ENCODE data around the gene MCF2L. TPM values are rescaled to one million over a fixed set of nuclear protein-coding genes. Genes with fewer than 3 reads are reported as not detected.

MCF2L gene
- total and polyA plus RNA-seq, 2 experiments from 2014 or later: 4.8 to 25.6 TPM

GRCh38 chr13:113040597-113041292, 71.7 kb downstream of the MCF2L start (continued):
- TF ChIP-seq, protein P1, sequence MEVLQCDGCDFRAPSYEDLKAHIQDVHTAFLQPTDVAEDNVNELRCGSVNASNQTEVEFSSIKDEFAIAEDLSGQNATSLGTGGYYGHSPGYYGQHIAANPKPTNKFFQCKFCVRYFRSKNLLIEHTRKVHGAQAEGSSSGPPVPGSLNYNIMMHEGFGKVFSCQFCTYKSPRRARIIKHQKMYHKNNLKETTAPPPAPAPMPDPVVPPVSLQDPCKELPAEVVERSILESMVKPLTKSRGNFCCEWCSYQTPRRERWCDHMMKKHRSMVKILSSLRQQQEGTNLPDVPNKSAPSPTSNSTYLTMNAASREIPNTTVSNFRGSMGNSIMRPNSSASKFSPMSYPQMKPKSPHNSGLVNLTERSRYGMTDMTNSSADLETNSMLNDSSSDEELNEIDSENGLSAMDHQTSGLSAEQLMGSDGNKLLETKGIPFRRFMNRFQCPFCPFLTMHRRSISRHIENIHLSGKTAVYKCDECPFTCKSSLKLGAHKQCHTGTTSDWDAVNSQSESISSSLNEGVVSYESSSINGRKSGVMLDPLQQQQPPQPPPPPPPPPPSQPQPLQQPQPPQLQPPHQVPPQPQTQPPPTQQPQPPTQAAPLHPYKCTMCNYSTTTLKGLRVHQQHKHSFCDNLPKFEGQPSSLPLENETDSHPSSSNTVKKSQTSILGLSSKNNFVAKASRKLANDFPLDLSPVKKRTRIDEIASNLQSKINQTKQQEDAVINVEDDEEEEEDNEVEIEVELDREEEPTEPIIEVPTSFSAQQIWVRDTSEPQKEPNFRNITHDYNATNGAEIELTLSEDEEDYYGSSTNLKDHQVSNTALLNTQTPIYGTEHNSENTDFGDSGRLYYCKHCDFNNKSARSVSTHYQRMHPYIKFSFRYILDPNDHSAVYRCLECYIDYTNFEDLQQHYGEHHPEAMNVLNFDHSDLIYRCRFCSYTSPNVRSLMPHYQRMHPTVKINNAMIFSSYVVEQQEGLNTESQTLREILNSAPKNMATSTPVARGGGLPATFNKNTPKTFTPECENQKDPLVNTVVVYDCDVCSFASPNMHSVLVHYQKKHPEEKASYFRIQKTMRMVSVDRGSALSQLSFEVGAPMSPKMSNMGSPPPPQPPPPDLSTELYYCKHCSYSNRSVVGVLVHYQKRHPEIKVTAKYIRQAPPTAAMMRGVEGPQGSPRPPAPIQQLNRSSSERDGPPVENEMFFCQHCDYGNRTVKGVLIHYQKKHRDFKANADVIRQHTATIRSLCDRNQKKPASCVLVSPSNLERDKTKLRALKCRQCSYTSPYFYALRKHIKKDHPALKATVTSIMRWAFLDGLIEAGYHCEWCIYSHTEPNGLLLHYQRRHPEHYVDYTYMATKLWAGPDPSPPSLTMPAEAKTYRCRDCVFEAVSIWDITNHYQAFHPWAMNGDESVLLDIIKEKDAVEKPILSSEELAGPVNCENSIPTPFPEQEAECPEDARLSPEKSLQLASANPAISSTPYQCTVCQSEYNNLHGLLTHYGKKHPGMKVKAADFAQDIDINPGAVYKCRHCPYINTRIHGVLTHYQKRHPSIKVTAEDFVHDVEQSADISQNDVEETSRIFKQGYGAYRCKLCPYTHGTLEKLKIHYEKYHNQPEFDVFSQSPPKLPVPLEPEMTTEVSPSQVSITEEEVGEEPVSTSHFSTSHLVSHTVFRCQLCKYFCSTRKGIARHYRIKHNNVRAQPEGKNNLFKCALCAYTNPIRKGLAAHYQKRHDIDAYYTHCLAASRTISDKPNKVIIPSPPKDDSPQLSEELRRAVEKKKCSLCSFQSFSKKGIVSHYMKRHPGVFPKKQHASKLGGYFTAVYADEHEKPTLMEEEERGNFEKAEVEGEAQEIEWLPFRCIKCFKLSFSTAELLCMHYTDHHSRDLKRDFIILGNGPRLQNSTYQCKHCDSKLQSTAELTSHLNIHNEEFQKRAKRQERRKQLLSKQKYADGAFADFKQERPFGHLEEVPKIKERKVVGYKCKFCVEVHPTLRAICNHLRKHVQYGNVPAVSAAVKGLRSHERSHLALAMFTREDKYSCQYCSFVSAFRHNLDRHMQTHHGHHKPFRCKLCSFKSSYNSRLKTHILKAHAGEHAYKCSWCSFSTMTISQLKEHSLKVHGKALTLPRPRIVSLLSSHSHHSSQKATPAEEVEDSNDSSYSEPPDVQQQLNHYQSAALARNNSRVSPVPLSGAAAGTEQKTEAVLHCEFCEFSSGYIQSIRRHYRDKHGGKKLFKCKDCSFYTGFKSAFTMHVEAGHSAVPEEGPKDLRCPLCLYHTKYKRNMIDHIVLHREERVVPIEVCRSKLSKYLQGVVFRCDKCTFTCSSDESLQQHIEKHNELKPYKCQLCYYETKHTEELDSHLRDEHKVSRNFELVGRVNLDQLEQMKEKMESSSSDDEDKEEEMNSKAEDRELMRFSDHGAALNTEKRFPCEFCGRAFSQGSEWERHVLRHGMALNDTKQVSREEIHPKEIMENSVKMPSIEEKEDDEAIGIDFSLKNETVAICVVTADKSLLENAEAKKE (CRISPR knock-in tag; IDR thresholded peaks at IDR 0.05): no peak
- TF ChIP-seq CREB1 (CRISPR knock-in tag; IDR thresholded peaks at IDR 0.05; ENCODE audit: low read depth): no peak

DNA sequence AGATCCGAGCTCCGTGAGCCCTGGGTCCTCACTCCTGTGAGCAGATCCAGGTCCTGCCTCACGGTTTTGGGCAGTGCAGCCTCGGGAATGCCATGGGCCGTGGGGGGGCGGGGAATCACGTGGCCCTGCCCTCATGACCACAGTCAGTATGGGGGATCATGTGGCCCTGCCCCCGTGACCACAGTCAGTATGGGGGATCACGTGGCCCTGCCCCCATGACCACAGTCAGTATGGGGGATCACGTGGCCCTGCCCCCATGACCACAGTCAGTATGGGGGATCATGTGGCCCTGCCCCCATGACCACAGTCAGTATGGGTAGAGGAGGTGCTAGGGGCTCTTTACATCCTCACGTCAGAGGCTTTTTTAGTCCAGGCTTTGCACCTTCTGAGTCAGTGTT, 72.3 kb downstream of the MCF2L start:
- ATAC-seq (no peak), DNase-seq (ENCODE audit: low spot score) (no peak)
- no peak overlapping the region for H3K27ac ChIP-seq (ENCODE audit: low read depth)
- TF ChIP-seq, protein P1 (CRISPR knock-in tag; IDR thresholded peaks at IDR 0.05): no peak
- TF ChIP-seq EZH2 (IDR thresholded peaks at IDR 0.05; ENCODE audit: low read depth, unreplicated experiment) (no peak), CREB1 (CRISPR knock-in tag; IDR thresholded peaks at IDR 0.05; ENCODE audit: low read depth) (no peak), ZNF114 (CRISPR knock-in tag; IDR thresholded peaks at IDR 0.05) (no peak), POLR2AphosphoS5 (IDR thresholded peaks at IDR 0.05; ENCODE audit: low read depth) (no peak), STAT1 (IDR thresholded peaks at IDR 0.05; ENCODE audit: unreplicated experiment) (no peak), ZNF331 (CRISPR knock-in tag; IDR thresholded peaks at IDR 0.05; ENCODE audit: low read depth) (no peak)

More for the DNA sequence above, 72.3 kb downstream of the MCF2L start:
- H3K4me2 ChIP-seq: no peak overlapping the region
- H3K36me3 ChIP-seq (ENCODE audit: insufficient read depth): no peaks in the 10 kb centered on the region; the same call in 1 of the 2 replicates
- no peak overlapping the region for H3K4me3 ChIP-seq
- Mint-ChIP-seq H3K27ac (no peak overlapping the region), H3K27me3 (ENCODE audit: insufficient read depth, low read depth, poor library complexity) (peaks cover 7% of the 10 kb centered on the region), H3K4me1 (no peaks in the 10 kb centered on the region; the same call in 2 of the 3 replicates), H3K36me3 (ENCODE audit: low read depth) (no peaks in the 10 kb centered on the region; the same call in 2 of the 3 replicates), H3K9me3 (peaks cover 4% of the 10 kb centered on the region; the same call in 2 of the 3 replicates), H3K4me3 (no peak overlapping the region)
- H4K20me1 ChIP-seq (replicated peaks; ENCODE audit: insufficient read depth): no peaks in the 10 kb centered on the region
- no peaks in the 10 kb centered on the region for H3K79me2 ChIP-seq (replicated peaks; ENCODE audit: insufficient read depth)
- H3K27me3 ChIP-seq (ENCODE audit: insufficient read depth): no peaks in the 10 kb centered on the region
- H3K9me2 ChIP-seq (ENCODE audit: insufficient read depth): no peaks in the 10 kb centered on the region
- H2AFZ ChIP-seq: no peak overlapping the region
- no peaks in the 10 kb centered on the region for H3K4me1 ChIP-seq (ENCODE audit: insufficient read depth)
- H3F3A ChIP-seq (replicated peaks; ENCODE audit: low read depth): no peaks in the 10 kb centered on the region
